Endothelial cell of umbilical vein (primary cell): ENCODE results near the gene SECISBP2. TPM values are rescaled to one million over a fixed set of nuclear protein-coding genes. Genes with fewer than 3 reads are reported as not detected.

Source experiments
- BruUV-seq: library from RNA; stranded (reverse); fragments of 400-500 nt; replicated peaks from 2 replicates; lab custom pipeline; 2021; lab: Mats Ljungman, UMichigan
- CTCF ChIA-PET: fragments of 300-600, 350-600 bp; sonication (Branson Sonifier 250); formaldehyde crosslinking; loops from one replicate; lab custom pipeline; 2021; ENCODE audit warnings: antibody characterized with exemption, inconsistent platforms; lab: Charles Lee
- POLR2A ChIA-PET: fragments of 300-600, 350-600 bp; sonication (Branson Sonifier 250); formaldehyde crosslinking; loops from one replicate; lab custom pipeline; 2021; ENCODE audit warnings: antibody characterized with exemption, inconsistent platforms; lab: Charles Lee
- DNase-seq: peaks from one replicate; pipeline ENCODE4 v3.0.0-alpha.2; 2011; ENCODE audit warnings: low read depth, low spot score
- FAIRE-seq: peaks from 2 replicates; lab custom pipeline; 2011; peaks lifted over from hg19 to GRCh38; lab: Jason Lieb, UNC
- H2AFZ ChIP-seq: 2 replicates; pipeline ENCODE4 v1.6.0; 2012; ENCODE audit warnings: low read depth, low read length, control low read depth, inconsistent platforms
- H3K27ac ChIP-seq: 2 replicates; pipeline ENCODE4 v1.5.1; 2011; ENCODE audit warnings: low read depth, mild to moderate bottlenecking, control low read depth, low read length, moderate library complexity; ENCODE audit not compliant: insufficient read depth
- H3K27me3 ChIP-seq, 2 experiments: 2 replicates each; pipeline versions ENCODE4 v1.6.0 to v1.6.1; 2011; ENCODE audit warnings: low read length in 2 of 2, mixed read lengths in 1 of 2; ENCODE audit not compliant: control insufficient read depth in 2 of 2, insufficient read depth in 2 of 2
- H3K36me3 ChIP-seq, 2 experiments: 2 replicates in 1 of 2; 3 replicates in 1 of 2; pipeline ENCODE4 v1.5.1; 2011; ENCODE audit warnings: low read length in 2 of 2, mild to moderate bottlenecking in 1 of 2, moderate library complexity in 1 of 2; ENCODE audit not compliant: control insufficient read depth in 2 of 2, insufficient read depth in 2 of 2; ENCODE audit errors: extremely low read depth in 1 of 2
- H3K4me1 ChIP-seq: 3 replicates; pipeline ENCODE4 v1.5.1; 2011; ENCODE audit warnings: mild to moderate bottlenecking, low read length; ENCODE audit not compliant: control insufficient read depth, insufficient read depth; ENCODE audit errors: extremely low read depth
- H3K4me2 ChIP-seq: 2 replicates; pipeline ENCODE4 v1.6.1; 2011; ENCODE audit warnings: low read length, control low read depth, mixed read lengths; ENCODE audit not compliant: insufficient read depth
- H3K4me3 ChIP-seq, 3 experiments: fragments of 200-600 bp in 1 of 3; sonication (generic), shearing (Covaris generic) in 1 of 3; replicated peaks in 1 of 3; 2 replicates each; pipeline ENCODE4 v1.5.1; 2011 to 2016; ENCODE audit warnings: control low read depth in 3 of 3, low read length in 3 of 3, mild to moderate bottlenecking in 2 of 3, inconsistent platforms in 1 of 3, low read depth in 1 of 3, moderate library complexity in 1 of 3; ENCODE audit not compliant: insufficient read depth in 1 of 3
- H3K79me2 ChIP-seq: 2 replicates; pipeline ENCODE4 v1.6.0; 2012; ENCODE audit warnings: low read length, inconsistent platforms; ENCODE audit not compliant: control insufficient read depth, insufficient read depth
- H3K9ac ChIP-seq: replicated peaks from 2 replicates; pipeline ENCODE3; 2011; ENCODE audit warnings: low read length, control low read depth; ENCODE audit not compliant: insufficient read depth; ENCODE audit errors: extremely low read depth
- H3K9me1 ChIP-seq: replicated peaks from 3 replicates; pipeline ENCODE4 v1.6.0; 2011; ENCODE audit warnings: mild to moderate bottlenecking, low read length; ENCODE audit not compliant: control insufficient read depth, insufficient read depth; ENCODE audit errors: extremely low read depth
- H3K9me3 ChIP-seq: replicated peaks from 2 replicates; pipeline ENCODE4 v1.5.1; 2012; ENCODE audit warnings: low read length, inconsistent platforms; ENCODE audit not compliant: control insufficient read depth, insufficient read depth
- H4K20me1 ChIP-seq: replicated peaks from 2 replicates; pipeline ENCODE3; 2011; ENCODE audit warnings: mild to moderate bottlenecking, low read length; ENCODE audit not compliant: control insufficient read depth, insufficient read depth; ENCODE audit errors: extremely low read depth
- EZH2 ChIP-seq: IDR thresholded peaks from 2 replicates; pipeline ENCODE4 v1.6.1; 2012; ENCODE audit warnings: borderline replicate concordance, low read depth, mild to moderate bottlenecking, moderate library complexity, low read length, inconsistent platforms; ENCODE audit not compliant: severe bottlenecking
- FOS ChIP-seq: IDR thresholded peaks from 2 replicates; pipeline ENCODE4 v1.6.1; 2011; ENCODE audit warnings: mild to moderate bottlenecking, low read length, moderate library complexity, borderline replicate concordance; ENCODE audit not compliant: insufficient read depth
- MYC ChIP-seq: IDR thresholded peaks from one replicate; pipeline ENCODE4 v1.6.1; 2011; ENCODE audit warnings: mild to moderate bottlenecking, low read depth, low read length
- POLR2AphosphoS5 ChIP-seq: IDR thresholded peaks from 2 replicates; pipeline ENCODE4 v1.6.1; 2012; ENCODE audit warnings: low read depth, mild to moderate bottlenecking, control low read depth, low read length, moderate library complexity; ENCODE audit not compliant: insufficient read depth
- dilution Hi-C: fragments of 300-500 bp; cut with MboI; formaldehyde crosslinking; loops from one replicate; pipeline ENCODE4 v1.15.0; 2019; ENCODE audit warnings: low sequenced_read_pairs; ENCODE audit not compliant: extremely low pct_ligation_motif_present
- intact Hi-C: fragments of 100-400 bp; cut with micrococcal nuclease; formaldehyde crosslinking; loops from one replicate; pipeline ENCODE4 v1.10.0; 2022
- polyA plus RNA-seq, 4 experiments: library from polyadenylated mRNA; depleted of rRNA in 3 of 4; stranded (reverse) in 3 of 4; unstranded in 1 of 4; fragments of >200 nt; gene quantifications; 2 replicates each; pipeline versions ENCODE4 v1.2.1 to v1.2.3, GENCODE V29; 2011 to 2012; ENCODE audit warnings: missing spikeins in 1 of 4
- total RNA-seq: library from RNA; stranded (reverse); gene quantifications from 2 replicates; pipeline ENCODE4 v1.2.3, GENCODE V29; 2021

SECISBP2 gene
- total and polyA plus RNA-seq, 2 donors (not counting 3 experiments of a cell fraction or from before 2014, with no cell fraction given), result 22.7 to 36.3 TPM

DNA sequence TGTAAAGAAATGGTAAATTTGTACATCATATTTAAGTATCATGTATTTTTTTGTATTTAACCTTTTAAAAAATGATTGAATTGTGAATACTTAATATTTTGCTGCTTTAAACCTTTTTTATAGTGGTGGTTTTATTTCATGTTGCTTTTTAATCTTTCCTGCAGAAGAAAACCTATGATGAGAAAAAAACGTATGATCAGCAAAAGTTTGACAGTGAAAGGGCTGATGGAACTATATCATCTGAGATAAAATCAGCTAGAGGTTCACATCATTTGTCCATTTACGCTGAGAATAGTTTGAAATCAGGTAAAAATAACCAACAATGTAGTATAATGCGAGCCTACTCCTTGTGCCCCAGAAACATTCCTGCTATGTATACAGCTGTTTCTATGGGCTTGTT is 7.4 kb downstream of the SECISBP2 start:
- Histone ChIP-seq H3K27ac (no peak overlapping the region), H2AFZ (no peak overlapping the region), H3K36me3 (peaks cover 6% of the 10 kb centered on the region in 2 experiments), H3K9ac (no peak overlapping the region), H3K4me3 (no peak overlapping the region), H3K27me3 (no peaks in the 10 kb centered on the region), H3K9me1 (no peaks in the 10 kb centered on the region), H4K20me1 (no peaks in the 10 kb centered on the region), H3K79me2 (peaks cover 26% of the 10 kb centered on the region), H3K9me3 (no peaks in the 10 kb centered on the region), H3K4me2 (no peak overlapping the region), H3K4me1 (no peaks in the 10 kb centered on the region)
- ChIA-PET CTCF (interaction anchor here (1.0 to 2.3 kb wide), 2 partner anchors 223 kb away, joined by 3 to 12 read pairs; no protein-coding TSS in a partner anchor), POLR2A (no interaction called here)
- FAIRE-seq, result no peak
- intact Hi-C loops, result no loop called here
- no TSS peak for BruUV-seq
- TF ChIP-seq FOS (no peak), EZH2 (no peak), MYC (no peak), POLR2AphosphoS5 (no peak)
- no peak for DNase-seq
- dilution Hi-C loops, result no loop called here

DNA sequence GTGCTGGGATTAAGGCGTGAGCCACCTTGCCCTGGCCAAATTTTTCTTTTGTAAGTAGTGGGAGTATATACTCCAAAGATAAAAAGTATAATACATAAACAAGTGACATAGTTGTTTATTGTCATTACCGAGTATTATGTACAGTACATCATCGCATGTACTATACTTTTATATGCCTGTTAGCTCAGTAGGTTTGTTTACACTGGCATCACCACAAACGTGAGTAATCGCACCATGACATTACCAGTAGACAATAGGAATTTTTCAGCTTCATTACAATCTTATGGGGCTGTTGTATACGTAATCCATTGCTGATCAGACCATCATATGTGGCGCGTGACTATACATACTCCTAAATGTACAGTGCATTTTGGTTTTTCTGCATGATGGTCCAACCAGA is 9.8 kb downstream of the SECISBP2 start:
- ChIA-PET CTCF (interaction anchor here (1.2 to 2.3 kb wide), 4 partner anchors 9 to 275 kb away, joined by 3 to 12 read pairs (median 5); partner anchors contain the start of gene SECISBP2), POLR2A (no interaction called here)
- H3K4me2 ChIP-seq, result no peak overlapping the region
- no peak for TF ChIP-seq FOS
- peaks cover 12% of the 10 kb centered on the region for H3K79me2 ChIP-seq
- DNase-seq (no peak), FAIRE-seq (no peak)
- H3K27ac ChIP-seq, result peak overlapping the region; percentile 21
- H3K27me3 ChIP-seq, result no peaks in the 10 kb centered on the region
- H3K4me3 ChIP-seq, result no peak overlapping the region
- intact Hi-C loops (no loop called here), dilution Hi-C loops (no loop called here)
- H3K36me3 ChIP-seq, result peaks cover 7 to 9% of the 10 kb centered on the region in 2 experiments
- no peak overlapping the region for H2AFZ ChIP-seq
- H3K9me1 ChIP-seq, result no peaks in the 10 kb centered on the region
- no peak overlapping the region for H3K9ac ChIP-seq
- no peaks in the 10 kb centered on the region for H3K4me1 ChIP-seq
- H3K9me3 ChIP-seq, result no peaks in the 10 kb centered on the region
- no TSS peak for BruUV-seq
- H4K20me1 ChIP-seq, result no peaks in the 10 kb centered on the region
